Endothelial cell of umbilical vein (primary cell): Measurements from ENCODE around the gene ESPNL. TPM values are rescaled to one million over a fixed set of nuclear protein-coding genes. Genes with fewer than 3 reads are reported as not detected.

Experiments
- BruUV-seq: library from RNA; stranded (reverse); fragments of 400-500 nt; replicated peaks from 2 replicates; lab custom pipeline; 2021; lab: Mats Ljungman, UMichigan
- CTCF ChIA-PET: fragments of 300-600, 350-600 bp; sonication (Branson Sonifier 250); formaldehyde crosslinking; loops from one replicate; lab custom pipeline; 2021; ENCODE audit warnings: antibody characterized with exemption, inconsistent platforms; lab: Charles Lee
- POLR2A ChIA-PET: fragments of 300-600, 350-600 bp; sonication (Branson Sonifier 250); formaldehyde crosslinking; loops from one replicate; lab custom pipeline; 2021; ENCODE audit warnings: antibody characterized with exemption, inconsistent platforms; lab: Charles Lee
- DNase-seq: peaks from one replicate; pipeline ENCODE4 v3.0.0-alpha.2; 2011; ENCODE audit warnings: low read depth, low spot score
- FAIRE-seq: peaks from 2 replicates; lab custom pipeline; 2011; peaks lifted over from hg19 to GRCh38; lab: Jason Lieb, UNC
- H2AFZ ChIP-seq: 2 replicates; pipeline ENCODE4 v1.6.0; 2012; ENCODE audit warnings: low read depth, low read length, control low read depth, inconsistent platforms
- H3K27ac ChIP-seq: 2 replicates; pipeline ENCODE4 v1.5.1; 2011; ENCODE audit warnings: low read depth, mild to moderate bottlenecking, control low read depth, low read length, moderate library complexity; ENCODE audit not compliant: insufficient read depth
- H3K27me3 ChIP-seq, 2 experiments: 2 replicates each; pipeline versions ENCODE4 v1.6.0 to v1.6.1; 2011; ENCODE audit warnings: low read length in 2 of 2, mixed read lengths in 1 of 2; ENCODE audit not compliant: control insufficient read depth in 2 of 2, insufficient read depth in 2 of 2
- H3K36me3 ChIP-seq, 2 experiments: 2 replicates in 1 of 2; 3 replicates in 1 of 2; pipeline ENCODE4 v1.5.1; 2011; ENCODE audit warnings: low read length in 2 of 2, mild to moderate bottlenecking in 1 of 2, moderate library complexity in 1 of 2; ENCODE audit not compliant: control insufficient read depth in 2 of 2, insufficient read depth in 2 of 2; ENCODE audit errors: extremely low read depth in 1 of 2
- H3K4me1 ChIP-seq: 3 replicates; pipeline ENCODE4 v1.5.1; 2011; ENCODE audit warnings: mild to moderate bottlenecking, low read length; ENCODE audit not compliant: control insufficient read depth, insufficient read depth; ENCODE audit errors: extremely low read depth
- H3K4me2 ChIP-seq: 2 replicates; pipeline ENCODE4 v1.6.1; 2011; ENCODE audit warnings: low read length, control low read depth, mixed read lengths; ENCODE audit not compliant: insufficient read depth
- H3K4me3 ChIP-seq, 3 experiments: fragments of 200-600 bp in 1 of 3; sonication (generic), shearing (Covaris generic) in 1 of 3; replicated peaks in 1 of 3; 2 replicates each; pipeline ENCODE4 v1.5.1; 2011 to 2016; ENCODE audit warnings: control low read depth in 3 of 3, low read length in 3 of 3, mild to moderate bottlenecking in 2 of 3, inconsistent platforms in 1 of 3, low read depth in 1 of 3, moderate library complexity in 1 of 3; ENCODE audit not compliant: insufficient read depth in 1 of 3
- H3K79me2 ChIP-seq: 2 replicates; pipeline ENCODE4 v1.6.0; 2012; ENCODE audit warnings: low read length, inconsistent platforms; ENCODE audit not compliant: control insufficient read depth, insufficient read depth
- H3K9ac ChIP-seq: replicated peaks from 2 replicates; pipeline ENCODE3; 2011; ENCODE audit warnings: low read length, control low read depth; ENCODE audit not compliant: insufficient read depth; ENCODE audit errors: extremely low read depth
- H3K9me1 ChIP-seq: replicated peaks from 3 replicates; pipeline ENCODE4 v1.6.0; 2011; ENCODE audit warnings: mild to moderate bottlenecking, low read length; ENCODE audit not compliant: control insufficient read depth, insufficient read depth; ENCODE audit errors: extremely low read depth
- H3K9me3 ChIP-seq: replicated peaks from 2 replicates; pipeline ENCODE4 v1.5.1; 2012; ENCODE audit warnings: low read length, inconsistent platforms; ENCODE audit not compliant: control insufficient read depth, insufficient read depth
- H4K20me1 ChIP-seq: replicated peaks from 2 replicates; pipeline ENCODE3; 2011; ENCODE audit warnings: mild to moderate bottlenecking, low read length; ENCODE audit not compliant: control insufficient read depth, insufficient read depth; ENCODE audit errors: extremely low read depth
- CTCF ChIP-seq, 2 donors: IDR thresholded peaks; 1 replicate in 1 of 2; 2 replicates in 1 of 2; pipeline ENCODE4 v1.5.1; 2011; ENCODE audit warnings: low read length in 2 of 2, mild to moderate bottlenecking in 2 of 2, moderate library complexity in 2 of 2, control low read depth in 1 of 2, inconsistent platforms in 1 of 2, low read depth in 1 of 2; ENCODE audit not compliant: insufficient read depth in 1 of 2; ENCODE audit errors: extremely low read depth in 1 of 2
- EZH2 ChIP-seq: IDR thresholded peaks from 2 replicates; pipeline ENCODE4 v1.6.1; 2012; ENCODE audit warnings: borderline replicate concordance, low read depth, mild to moderate bottlenecking, moderate library complexity, low read length, inconsistent platforms; ENCODE audit not compliant: severe bottlenecking
- FOS ChIP-seq: IDR thresholded peaks from 2 replicates; pipeline ENCODE4 v1.6.1; 2011; ENCODE audit warnings: mild to moderate bottlenecking, low read length, moderate library complexity, borderline replicate concordance; ENCODE audit not compliant: insufficient read depth
- GATA2 ChIP-seq: IDR thresholded peaks from 2 replicates; pipeline ENCODE4 v1.7.0; 2011; ENCODE audit warnings: low read depth, mild to moderate bottlenecking, moderate library complexity, mixed read lengths, low read length; ENCODE audit not compliant: insufficient read length, insufficient read depth
- JUN ChIP-seq: IDR thresholded peaks from 2 replicates; pipeline ENCODE4 v1.6.1; 2011; ENCODE audit warnings: borderline replicate concordance, low read depth; ENCODE audit not compliant: insufficient read length, insufficient read depth
- MAX ChIP-seq: IDR thresholded peaks from 2 replicates; pipeline ENCODE4 v1.6.1; 2011; ENCODE audit not compliant: insufficient read depth, insufficient read length
- MYC ChIP-seq: IDR thresholded peaks from one replicate; pipeline ENCODE4 v1.6.1; 2011; ENCODE audit warnings: mild to moderate bottlenecking, low read depth, low read length
- POLR2A ChIP-seq: IDR thresholded peaks from 2 replicates; pipeline ENCODE4 v1.6.1; 2012; ENCODE audit warnings: low read depth, mild to moderate bottlenecking, control low read depth, low read length
- POLR2AphosphoS5 ChIP-seq: IDR thresholded peaks from 2 replicates; pipeline ENCODE4 v1.6.1; 2012; ENCODE audit warnings: low read depth, mild to moderate bottlenecking, control low read depth, low read length, moderate library complexity; ENCODE audit not compliant: insufficient read depth
- dilution Hi-C: fragments of 300-500 bp; cut with MboI; formaldehyde crosslinking; loops from one replicate; pipeline ENCODE4 v1.15.0; 2019; ENCODE audit warnings: low sequenced_read_pairs; ENCODE audit not compliant: extremely low pct_ligation_motif_present
- intact Hi-C: fragments of 100-400 bp; cut with micrococcal nuclease; formaldehyde crosslinking; loops from one replicate; pipeline ENCODE4 v1.10.0; 2022
- polyA plus RNA-seq, 4 experiments: library from polyadenylated mRNA; depleted of rRNA in 3 of 4; stranded (reverse) in 3 of 4; unstranded in 1 of 4; fragments of >200 nt; gene quantifications; 2 replicates each; pipeline versions ENCODE4 v1.2.1 to v1.2.3, GENCODE V29; 2011 to 2012; ENCODE audit warnings: missing spikeins in 1 of 4
- total RNA-seq: library from RNA; stranded (reverse); gene quantifications from 2 replicates; pipeline ENCODE4 v1.2.3, GENCODE V29; 2021

Gene ESPNL
- total and polyA plus RNA-seq, 2 donors (not counting 3 experiments of a cell fraction or from before 2014, with no cell fraction given) = not detected

DNA sequence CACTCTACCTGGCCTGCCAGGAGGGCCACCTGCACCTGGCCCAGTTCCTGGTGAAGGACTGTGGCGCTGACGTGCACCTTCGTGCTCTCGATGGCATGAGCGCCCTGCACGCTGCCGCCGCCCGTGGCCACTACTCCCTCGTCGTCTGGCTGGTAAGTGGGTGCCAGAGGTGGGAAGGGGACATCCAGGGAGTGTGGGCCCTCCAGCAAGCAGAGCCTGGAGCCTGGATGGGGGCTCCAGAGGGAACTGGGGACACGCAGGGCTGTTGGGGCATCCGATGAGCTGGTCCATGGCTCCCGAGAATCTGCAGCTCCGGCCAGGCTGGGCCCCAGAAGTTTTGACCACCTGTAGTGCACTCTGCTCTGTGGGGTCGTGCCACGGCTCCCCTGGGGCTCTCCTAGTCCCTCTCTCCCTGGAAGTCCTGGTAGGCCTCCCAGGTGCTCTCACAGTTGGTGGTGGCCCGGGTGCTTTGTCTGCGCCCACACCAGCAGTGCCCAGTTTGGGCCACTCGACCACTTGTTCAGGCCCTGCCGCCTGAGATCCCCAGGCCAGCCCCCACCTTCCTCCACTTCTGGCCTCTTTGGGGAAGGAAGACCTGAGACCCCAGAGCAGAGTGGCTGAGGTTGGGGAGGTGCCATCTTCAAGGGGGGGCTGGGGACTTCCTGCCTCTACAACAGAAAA lies 4.7 kb downstream of the ESPNL start:
- no peak for TF ChIP-seq GATA2
- no peak for TF ChIP-seq FOS
- no peak for TF ChIP-seq EZH2
- no peak for TF ChIP-seq CTCF (IDR thresholded peaks at IDR 0.05; ENCODE audit: extremely low read depth in 1 of 2, insufficient read depth in 1 of 2, low read depth in 1 of 2, low read length in 2 of 2)
- TF ChIP-seq POLR2A = no peak
- no peak for TF ChIP-seq JUN
- no peak for TF ChIP-seq MAX
- TF ChIP-seq MYC = no peak
- TF ChIP-seq POLR2AphosphoS5 = no peak
- no TSS peak for BruUV-seq
- POLR2A ChIA-PET = no interaction called here

More for the DNA sequence above, 4.7 kb downstream of the ESPNL start:
- FAIRE-seq = no peak
- Histone ChIP-seq H3K27me3 (no peaks in the 10 kb centered on the region), H4K20me1 (no peaks in the 10 kb centered on the region), H3K9me3 (no peaks in the 10 kb centered on the region), H3K4me1 (no peaks in the 10 kb centered on the region), H3K4me2 (no peak overlapping the region), H3K27ac (no peak overlapping the region), H3K9ac (no peak overlapping the region), H3K36me3 (no peaks in the 10 kb centered on the region), H3K9me1 (no peaks in the 10 kb centered on the region), H3K4me3 (no peak overlapping the region), H2AFZ (no peak overlapping the region), H3K79me2 (no peaks in the 10 kb centered on the region)
- CTCF ChIA-PET = no interaction called here
- DNase-seq = no peak
- dilution Hi-C loops = no loop called here
- intact Hi-C loops = loop anchor here (10.0 kb wide), 1 partner anchor 180 kb away; no protein-coding TSS in a partner anchor
